GM21381 (cell line): ENCODE data around the gene RRAGA.
"Not testable (repeated sequence)": the region's sequence is repeated elsewhere in the genome, so short reads cannot be mapped to it uniquely, and the experiment has no call there.

Experiments used
- ATAC-seq: cut with Tn5 transposase; IDR thresholded peaks from one replicate; pipeline ENCODE4 v1.9.1; 2021; ENCODE audit warnings: mild to moderate bottlenecking, moderate library complexity; ENCODE audit not compliant: unreplicated experiment

RRAGA gene

GRCh38 chr9:19085295-19085694 is 36.1 kb downstream of the RRAGA start:
- ATAC-seq: no peak

DNA sequence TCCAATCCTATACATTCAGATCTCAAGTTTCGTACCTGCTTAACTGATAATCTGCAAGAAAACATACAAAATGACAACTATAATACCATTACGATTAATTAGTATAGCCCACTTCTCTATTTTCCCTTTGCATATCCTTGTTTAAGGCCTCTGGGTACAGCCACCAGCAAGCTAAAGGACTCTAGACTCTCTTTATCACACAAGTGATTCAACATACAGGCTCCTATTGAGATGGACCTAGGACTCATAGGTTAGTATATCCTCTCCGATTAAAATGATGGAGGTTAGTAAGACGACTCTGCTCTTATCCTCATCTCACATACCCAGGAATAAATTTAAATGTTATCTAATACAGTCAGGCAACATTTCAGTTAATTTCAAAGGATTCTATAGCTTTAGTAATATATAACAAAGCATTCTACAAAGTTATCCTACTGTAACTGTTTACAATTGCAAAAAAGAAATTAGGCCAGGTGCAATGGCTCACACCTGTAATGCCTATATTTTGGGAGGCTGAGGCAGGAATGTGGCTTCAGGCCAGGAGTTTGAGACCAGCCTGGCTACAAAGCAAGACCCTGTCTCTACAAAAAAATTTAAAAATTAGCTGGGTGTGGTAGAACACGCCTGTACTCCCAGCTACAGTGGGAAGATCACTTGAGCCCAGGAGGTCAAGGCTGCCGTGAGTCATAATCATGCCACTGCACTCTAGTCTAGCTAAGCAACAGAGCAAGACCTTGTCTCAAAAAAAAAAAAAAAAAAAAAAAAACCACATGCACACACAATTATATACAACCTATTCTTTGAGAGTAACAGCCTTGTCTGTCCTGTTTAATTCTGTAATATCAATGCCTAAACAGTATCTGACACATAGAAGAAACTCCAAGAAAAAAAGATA is 38.1 kb downstream of the RRAGA start:
- ATAC-seq: no peak

DNA sequence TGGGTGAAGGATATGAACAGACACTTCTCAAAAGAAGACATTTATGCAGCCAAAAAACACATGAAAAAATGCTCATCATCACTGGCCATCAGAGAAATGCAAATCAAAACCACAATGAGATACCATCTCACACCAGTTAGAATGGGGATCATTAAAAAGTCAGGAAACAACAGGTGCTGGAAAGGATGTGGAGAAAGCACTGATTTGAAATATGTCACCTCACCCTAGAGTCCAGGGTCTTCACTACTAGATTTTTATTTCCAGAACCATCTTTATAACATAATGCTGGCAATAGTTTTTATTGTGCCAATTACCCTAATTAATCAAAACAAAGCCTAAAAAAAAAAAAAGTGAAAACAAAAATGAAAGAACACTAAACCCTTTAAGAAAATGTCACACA is 48.2 kb downstream of the RRAGA start:
- ATAC-seq: not testable (repeated sequence)
